AG04449 (cell line): Measurements from ENCODE around the gene NCAN.
"Not testable (repeated sequence)": the region's sequence is repeated elsewhere in the genome, so short reads cannot be mapped to it uniquely, and the experiment has no call there.

Experiments used
- CTCF ChIA-PET: fragments of 350-600 bp; formaldehyde crosslinking; extraction: SDS; loops from one replicate; lab custom pipeline; 2021; ENCODE audit warnings: antibody characterized with exemption; lab: Yijun Ruan, JAX
- POLR2A ChIA-PET: fragments of 400-600, 350-600 bp; formaldehyde crosslinking; extraction: SDS; loops from one replicate; lab custom pipeline; 2020; ENCODE audit warnings: antibody characterized with exemption, inconsistent platforms; lab: Yijun Ruan, JAX
- DNase-seq: peaks from one replicate; pipeline ENCODE4 v3.0.0-alpha.2; 2010; ENCODE audit warnings: low read depth, low spot score
- H3K4me3 ChIP-seq: 2 replicates; pipeline ENCODE4 v1.5.1; 2011; ENCODE audit warnings: low read depth, mild to moderate bottlenecking, control low read depth, low read length
- TF ChIP-seq, protein P1 (sequence below): IDR thresholded peaks from one replicate; pipeline ENCODE4 v1.5.1; 2011; ENCODE audit warnings: mild to moderate bottlenecking, moderate library complexity, low read length, control low read depth, inconsistent platforms; ENCODE audit not compliant: insufficient read depth; ENCODE audit errors: missing control alignments

Gene NCAN

DNA sequence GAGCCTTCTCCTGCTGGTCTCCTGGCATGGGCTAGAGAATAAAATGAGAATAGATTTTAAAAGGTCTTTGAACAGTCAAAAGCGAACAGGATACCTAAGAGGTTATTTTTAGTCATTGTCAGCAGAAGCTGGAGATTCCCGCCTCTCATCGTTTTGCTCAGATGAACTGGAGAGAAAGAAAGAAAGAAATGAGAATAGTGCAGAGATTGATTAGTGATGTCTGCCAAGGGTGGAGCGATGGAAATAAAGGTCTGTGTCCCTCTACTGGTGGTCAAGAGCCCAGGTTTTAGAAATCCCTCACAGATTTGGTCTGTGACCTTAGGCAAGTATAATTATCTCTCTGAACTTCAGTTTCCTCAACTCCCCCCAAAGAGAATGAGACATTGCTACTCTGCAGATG is 5.3 kb downstream of the NCAN start:
- H3K4me3 ChIP-seq = no peak overlapping the region
- DNase-seq = no peak
- ChIA-PET CTCF (interaction anchor here (0.6 to 1.5 kb wide), 3 partner anchors 8 to 124 kb away, joined by 3 read pairs; no protein-coding TSS in a partner anchor), POLR2A (no interaction called here)
- TF ChIP-seq, protein P1, sequence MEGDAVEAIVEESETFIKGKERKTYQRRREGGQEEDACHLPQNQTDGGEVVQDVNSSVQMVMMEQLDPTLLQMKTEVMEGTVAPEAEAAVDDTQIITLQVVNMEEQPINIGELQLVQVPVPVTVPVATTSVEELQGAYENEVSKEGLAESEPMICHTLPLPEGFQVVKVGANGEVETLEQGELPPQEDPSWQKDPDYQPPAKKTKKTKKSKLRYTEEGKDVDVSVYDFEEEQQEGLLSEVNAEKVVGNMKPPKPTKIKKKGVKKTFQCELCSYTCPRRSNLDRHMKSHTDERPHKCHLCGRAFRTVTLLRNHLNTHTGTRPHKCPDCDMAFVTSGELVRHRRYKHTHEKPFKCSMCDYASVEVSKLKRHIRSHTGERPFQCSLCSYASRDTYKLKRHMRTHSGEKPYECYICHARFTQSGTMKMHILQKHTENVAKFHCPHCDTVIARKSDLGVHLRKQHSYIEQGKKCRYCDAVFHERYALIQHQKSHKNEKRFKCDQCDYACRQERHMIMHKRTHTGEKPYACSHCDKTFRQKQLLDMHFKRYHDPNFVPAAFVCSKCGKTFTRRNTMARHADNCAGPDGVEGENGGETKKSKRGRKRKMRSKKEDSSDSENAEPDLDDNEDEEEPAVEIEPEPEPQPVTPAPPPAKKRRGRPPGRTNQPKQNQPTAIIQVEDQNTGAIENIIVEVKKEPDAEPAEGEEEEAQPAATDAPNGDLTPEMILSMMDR = no peak

DNA sequence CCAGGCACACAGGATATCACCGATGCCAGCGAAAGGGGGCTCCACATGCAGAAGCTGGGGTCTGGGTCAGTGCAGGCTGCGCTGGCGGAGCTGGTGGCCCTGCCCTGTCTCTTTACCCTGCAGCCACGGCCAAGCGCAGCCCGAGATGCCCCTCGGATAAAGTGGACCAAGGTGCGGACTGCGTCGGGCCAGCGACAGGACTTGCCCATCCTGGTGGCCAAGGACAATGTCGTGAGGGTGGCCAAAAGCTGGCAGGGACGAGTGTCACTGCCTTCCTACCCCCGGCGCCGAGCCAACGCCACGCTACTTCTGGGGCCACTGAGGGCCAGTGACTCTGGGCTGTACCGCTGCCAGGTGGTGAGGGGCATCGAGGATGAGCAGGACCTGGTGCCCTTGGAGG is 7.2 kb downstream of the NCAN start:
- no peak for DNase-seq
- no peak overlapping the region for H3K4me3 ChIP-seq
- ChIA-PET CTCF (no interaction called here), POLR2A (no interaction called here)
- TF ChIP-seq, protein P1 = no peak

DNA sequence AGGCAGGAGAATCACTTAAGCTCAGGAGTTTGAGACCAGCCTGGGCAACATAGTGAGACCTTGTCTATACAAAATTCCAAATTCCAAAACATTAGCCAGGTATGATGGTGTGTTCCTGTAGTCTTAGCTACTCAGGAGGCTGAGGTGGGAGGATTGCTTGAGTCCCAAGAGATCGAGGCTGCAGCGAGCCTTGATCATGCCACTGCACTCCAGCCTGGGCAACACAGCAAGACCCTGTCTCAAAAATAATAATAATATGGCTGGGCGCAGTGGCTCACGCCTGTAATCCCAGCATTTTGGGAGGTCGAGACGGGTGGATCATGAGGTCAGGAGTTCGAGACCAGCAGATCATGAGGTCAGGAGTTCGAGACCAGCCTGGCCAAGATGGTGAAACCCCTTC is 9.2 kb downstream of the NCAN start:
- DNase-seq, POLR2A ChIA-PET, H3K4me3 ChIP-seq, CTCF ChIA-PET: not testable (repeated sequence)

DNA sequence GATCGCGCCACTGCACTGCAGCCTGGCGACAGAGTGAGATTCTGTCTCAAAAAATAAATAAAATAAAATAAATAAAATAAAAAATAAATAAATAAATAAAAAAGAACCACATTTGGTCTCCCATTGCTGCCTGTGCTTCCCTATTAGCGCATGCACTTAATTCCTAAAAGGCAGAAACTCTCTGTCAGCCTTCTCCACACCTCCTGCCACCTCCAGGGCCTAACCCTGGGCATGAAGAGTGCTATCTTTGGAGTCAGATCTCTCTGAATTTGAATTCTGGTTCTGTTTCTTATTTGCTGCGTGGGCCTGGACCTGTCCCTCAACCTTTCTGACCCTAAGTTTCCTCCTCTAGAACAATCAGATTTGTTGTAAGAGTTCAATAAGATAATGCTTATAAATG is 11.3 kb downstream of the NCAN start:
- ChIA-PET CTCF (no interaction called here), POLR2A (no interaction called here)
- H3K4me3 ChIP-seq = no peak overlapping the region
- no peak for DNase-seq
- TF ChIP-seq, protein P1 = no peak

DNA sequence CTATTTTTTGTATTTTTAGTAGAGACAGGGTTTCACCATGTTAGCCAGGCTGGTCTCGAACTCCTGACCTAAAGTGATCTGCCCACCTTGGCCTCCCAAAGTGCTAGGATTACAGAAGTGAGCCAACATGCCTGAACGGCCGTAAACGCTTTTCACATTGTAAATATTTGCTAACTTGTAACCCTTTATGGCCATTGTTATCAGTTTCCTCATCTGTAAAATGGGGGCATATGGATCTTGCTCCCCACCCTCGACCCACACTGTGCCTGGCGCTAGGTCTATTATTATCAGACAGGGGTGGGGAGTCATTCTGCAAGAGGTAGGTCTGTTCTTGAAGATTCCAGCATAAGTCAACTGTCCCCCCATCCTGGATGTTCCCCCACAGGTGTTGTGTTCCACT is 11.9 kb downstream of the NCAN start:
- no peak overlapping the region for H3K4me3 ChIP-seq
- TF ChIP-seq, protein P1 = no peak
- POLR2A ChIA-PET = no interaction called here
- CTCF ChIA-PET = interaction anchor here (1.5 to 3.1 kb wide), 4 partner anchors 11 to 77 kb away, joined by 4 to 16 read pairs (median 14); no protein-coding TSS in a partner anchor
- no peak for DNase-seq

DNA sequence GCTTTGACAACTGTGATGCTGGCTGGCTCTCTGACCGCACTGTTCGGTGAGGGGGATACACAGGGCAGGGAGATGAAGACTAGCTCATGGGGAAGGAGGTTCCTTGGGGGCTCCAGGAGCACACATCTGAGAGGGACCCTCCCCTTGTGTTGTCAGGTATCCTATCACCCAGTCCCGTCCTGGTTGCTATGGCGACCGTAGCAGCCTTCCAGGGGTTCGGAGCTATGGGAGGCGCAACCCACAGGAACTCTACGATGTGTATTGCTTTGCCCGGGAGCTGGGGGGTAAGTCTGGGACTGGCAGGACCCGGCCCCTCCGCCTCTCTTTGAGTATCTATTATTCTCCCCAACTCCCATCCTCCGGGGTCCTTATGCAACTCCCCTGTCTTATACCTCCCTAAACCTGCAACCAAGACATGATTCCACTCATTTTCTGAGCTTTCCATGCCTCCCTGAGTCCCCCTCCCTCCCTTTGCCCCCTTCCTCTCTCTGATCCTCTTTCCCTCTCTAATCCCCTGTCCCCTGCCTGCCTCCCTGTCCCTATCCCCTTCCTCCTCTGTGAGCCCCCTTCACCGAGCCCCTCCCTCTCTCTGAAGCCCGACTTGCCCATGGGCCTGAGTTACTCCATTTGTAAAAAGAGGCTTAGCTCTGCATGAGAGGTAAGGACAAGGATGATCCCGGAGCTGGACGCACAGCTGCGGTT is 12.5 kb downstream of the NCAN start:
- TF ChIP-seq, protein P1 = no peak
- ChIA-PET POLR2A (no interaction called here), CTCF (interaction anchor here (1.5 to 3.1 kb wide), 4 partner anchors 10 to 77 kb away, joined by 4 to 16 read pairs (median 14); no protein-coding TSS in a partner anchor)
- no peak for DNase-seq
- H3K4me3 ChIP-seq = no peak overlapping the region
